GM20000 (cell line): ENCODE measurements around the gene RREB1.

Experiments used
- DNase-seq: peaks from one replicate; pipeline ENCODE4 v3.0.0; 2012; ENCODE audit warnings: low spot score
- TF ChIP-seq, protein P1 (sequence below): IDR thresholded peaks from 2 replicates; pipeline ENCODE4 v1.5.1; 2012; ENCODE audit warnings: mild to moderate bottlenecking, control low read depth; ENCODE audit errors: extremely low read depth, missing control alignments

Gene RREB1

GRCh38 chr6:7283676-7284075 is 175.9 kb downstream of the RREB1 start:
- TF ChIP-seq, protein P1, sequence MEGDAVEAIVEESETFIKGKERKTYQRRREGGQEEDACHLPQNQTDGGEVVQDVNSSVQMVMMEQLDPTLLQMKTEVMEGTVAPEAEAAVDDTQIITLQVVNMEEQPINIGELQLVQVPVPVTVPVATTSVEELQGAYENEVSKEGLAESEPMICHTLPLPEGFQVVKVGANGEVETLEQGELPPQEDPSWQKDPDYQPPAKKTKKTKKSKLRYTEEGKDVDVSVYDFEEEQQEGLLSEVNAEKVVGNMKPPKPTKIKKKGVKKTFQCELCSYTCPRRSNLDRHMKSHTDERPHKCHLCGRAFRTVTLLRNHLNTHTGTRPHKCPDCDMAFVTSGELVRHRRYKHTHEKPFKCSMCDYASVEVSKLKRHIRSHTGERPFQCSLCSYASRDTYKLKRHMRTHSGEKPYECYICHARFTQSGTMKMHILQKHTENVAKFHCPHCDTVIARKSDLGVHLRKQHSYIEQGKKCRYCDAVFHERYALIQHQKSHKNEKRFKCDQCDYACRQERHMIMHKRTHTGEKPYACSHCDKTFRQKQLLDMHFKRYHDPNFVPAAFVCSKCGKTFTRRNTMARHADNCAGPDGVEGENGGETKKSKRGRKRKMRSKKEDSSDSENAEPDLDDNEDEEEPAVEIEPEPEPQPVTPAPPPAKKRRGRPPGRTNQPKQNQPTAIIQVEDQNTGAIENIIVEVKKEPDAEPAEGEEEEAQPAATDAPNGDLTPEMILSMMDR: no peak
- DNase-seq: no peak

GRCh38 chr6:7285416-7285815 is 177.7 kb downstream of the RREB1 start:
- no peak for DNase-seq
- TF ChIP-seq, protein P1: no peak

GRCh38 chr6:7290079-7290478 is 182.3 kb downstream of the RREB1 start:
- no peak for DNase-seq

DNA sequence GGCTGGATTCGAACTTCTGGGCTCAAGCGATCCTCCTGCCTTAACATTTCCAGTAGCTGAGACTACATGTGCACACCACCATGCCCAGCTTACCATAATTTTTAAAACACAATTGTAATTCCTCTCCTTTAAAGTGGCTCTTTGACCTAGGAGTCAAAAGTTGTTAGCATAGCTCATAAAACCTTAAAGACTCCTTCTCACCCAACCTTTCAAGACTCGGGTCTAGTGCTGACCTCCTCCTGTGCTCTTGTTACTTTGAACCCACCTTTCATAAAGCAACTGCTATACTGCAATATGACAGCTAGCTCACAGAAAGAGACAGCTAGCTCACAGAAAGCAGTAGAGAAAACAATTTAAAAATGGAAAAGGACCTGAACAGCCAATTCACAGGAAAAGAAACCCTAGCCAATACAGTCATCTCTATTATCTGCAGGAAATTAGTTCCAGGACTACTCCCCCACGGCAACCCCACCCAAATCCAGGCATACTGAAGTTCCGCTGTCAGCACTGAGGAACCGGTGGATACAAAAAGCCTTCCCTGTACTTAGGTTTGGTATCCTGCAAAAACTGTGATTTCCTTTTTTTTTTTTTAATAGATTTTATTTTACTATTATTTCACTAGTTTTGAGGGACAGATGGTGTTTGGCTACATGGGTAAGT is 185.0 kb downstream of the RREB1 start:
- DNase-seq: no peak
- TF ChIP-seq, protein P1: no peak

More at GRCh38 chr6:7290079-7290478, 182.3 kb downstream of the RREB1 start:
- TF ChIP-seq, protein P1: no peak

- TF ChIP-seq, protein P1: no peak
- no peak for DNase-seq
Measured at GRCh38 chr6:7295916-7296315, 188.2 kb downstream of the RREB1 start.

GRCh38 chr6:7296602-7297001 is 188.8 kb downstream of the RREB1 start:
- TF ChIP-seq, protein P1: no peak
- DNase-seq: no peak

DNA sequence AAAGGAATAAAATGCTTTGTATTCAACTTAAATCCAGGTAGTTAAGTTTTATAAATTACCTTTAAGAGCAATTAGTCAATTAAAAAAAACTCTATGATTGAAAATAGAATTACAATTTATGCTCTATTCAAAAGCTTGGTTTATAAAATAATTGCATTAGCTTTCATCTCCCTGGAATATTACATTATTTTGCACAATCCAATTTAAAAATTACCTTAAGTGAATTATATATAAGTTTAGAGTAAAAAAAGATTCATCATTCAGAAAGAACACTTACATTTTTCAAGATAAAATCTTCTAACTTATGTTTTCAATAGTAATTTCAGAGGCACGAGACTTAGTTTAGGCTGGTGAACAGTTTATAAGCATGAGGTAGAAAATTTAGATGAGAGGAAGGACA is 190.4 kb downstream of the RREB1 start:
- DNase-seq: no peak
- TF ChIP-seq, protein P1: no peak
